ENCODE data around the gene MAG. TPM values are rescaled to one million over a fixed set of nuclear protein-coding genes. Genes with fewer than 3 reads are reported as not detected.

Gene MAG
- total and polyA plus RNA-seq, 10 of the 15 experiments (the other 5 are each of a cell fraction or from before 2014, with no cell fraction given) = 0.03 to 0.82 (median 0.17) TPM; not detected in 2

DNA sequence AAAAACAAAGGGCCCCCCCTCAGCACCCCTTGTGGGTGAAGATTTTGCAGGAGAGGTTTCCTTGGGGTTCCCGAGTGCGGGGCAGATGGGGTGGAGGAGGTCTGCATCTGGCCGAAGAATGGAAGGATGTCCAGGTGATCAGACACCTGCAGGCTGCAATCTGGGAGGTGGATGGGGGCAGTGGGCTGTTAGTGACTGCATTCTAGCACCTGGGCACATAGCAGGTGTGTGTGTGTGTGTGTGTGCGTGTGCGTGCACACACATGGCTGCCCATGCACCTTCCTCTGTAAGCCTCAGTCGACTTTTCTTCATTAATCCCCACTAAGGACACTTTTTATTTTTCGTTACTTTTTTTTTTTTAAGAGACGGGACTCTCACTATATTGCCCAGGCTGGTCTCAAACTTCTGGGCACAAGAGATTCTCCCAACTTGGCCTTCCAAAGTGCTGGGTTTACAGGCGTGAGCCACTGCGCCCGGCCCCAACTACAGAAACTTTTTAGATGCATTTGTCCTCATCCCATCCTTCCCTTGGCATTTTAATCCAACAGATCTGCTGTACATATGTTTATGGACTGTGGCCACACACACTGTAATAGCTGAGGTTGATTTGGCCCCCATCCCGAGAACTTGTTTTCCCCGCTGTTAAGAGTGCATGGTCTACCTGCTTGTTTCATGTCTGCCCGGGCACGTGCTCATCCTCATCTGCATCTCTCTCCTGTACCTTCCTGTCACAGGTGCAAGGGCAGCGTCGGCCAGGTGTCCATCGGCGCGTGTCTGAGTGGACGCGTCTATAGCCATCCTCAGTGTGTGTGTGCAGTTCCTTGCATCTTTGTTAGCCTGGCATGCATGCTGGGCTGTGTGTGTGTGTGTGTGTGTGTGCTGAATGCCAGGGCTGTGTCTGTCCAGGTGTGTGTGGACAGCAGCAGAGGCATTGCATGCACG, 731 bp downstream of the MAG start:
- no peak overlapping the region for H3K4me3 ChIP-seq
- in situ Hi-C loops (cut with MboI) (no loop called here), intact Hi-C loops (cut with micrococcal nuclease; ENCODE audit: unreplicated experiment) (no loop called here)
- H3K4me1 ChIP-seq (ENCODE audit: control insufficient read depth, insufficient read depth, low read length) = peaks cover 23% of the 10 kb centered on the region
- no peak overlapping the region for H2AFZ ChIP-seq (ENCODE audit: control insufficient read depth, low read depth, low read length)
- no peak overlapping the region for H3K4me2 ChIP-seq (ENCODE audit: control insufficient read depth, insufficient read depth)
- H3K27me3 ChIP-seq (replicated peaks in 1 of 2; ENCODE audit: control insufficient read depth in 2 of 2, insufficient read depth in 2 of 2, low read length in 1 of 2) = no peaks in the 10 kb centered on the region; a peak in 1 of 4 replicates
- SMC1A ChIA-PET (ENCODE audit: uncharacterized antibody, unreplicated experiment) = no interaction called here
- H3K9ac ChIP-seq (ENCODE audit: control insufficient read depth, insufficient read depth, low read length) = no peak overlapping the region
- RAD21 ChIA-PET (ENCODE audit: unreplicated experiment) = no interaction called here
- 45% methylated on average over 22 of the region's 23 CpGs for WGBS (ENCODE audit: insufficient coverage, insufficient replicate concordance, low lambda C conversion rate, missing lambda C conversion rate)
- H3K9me3 ChIP-seq (replicated peaks; ENCODE audit: control insufficient read depth, insufficient read depth, low read length) = no peaks in the 10 kb centered on the region
- CTCF ChIA-PET = no interaction called here
- no peak for DNase-seq (ENCODE audit: low read depth, low spot score)
- H3K36me3 ChIP-seq (ENCODE audit: control insufficient read depth in 2 of 2, insufficient read depth in 2 of 2, low read length in 1 of 2) = no peaks in the 10 kb centered on the region
- no peaks in the 10 kb centered on the region for H3K79me2 ChIP-seq (ENCODE audit: control insufficient read depth, insufficient read depth, low read length)
- TF ChIP-seq ZNF24 (IDR thresholded peaks at IDR 0.05) = no peak
- TF ChIP-seq ZZZ3 (IDR thresholded peaks at IDR 0.05; ENCODE audit: control insufficient read depth, insufficient read length, low read depth) = no peak
- no TSS peak for BruUV-seq (replicated peaks)
- no peak for ATAC-seq
- H4K20me1 ChIP-seq (ENCODE audit: control insufficient read depth, insufficient read depth) = no peaks in the 10 kb centered on the region
- H3K27ac ChIP-seq (ENCODE audit: control insufficient read depth, insufficient read depth) = no peak overlapping the region
- POLR2A ChIA-PET = no interaction called here
- FAIRE-seq = no peak

DNA sequence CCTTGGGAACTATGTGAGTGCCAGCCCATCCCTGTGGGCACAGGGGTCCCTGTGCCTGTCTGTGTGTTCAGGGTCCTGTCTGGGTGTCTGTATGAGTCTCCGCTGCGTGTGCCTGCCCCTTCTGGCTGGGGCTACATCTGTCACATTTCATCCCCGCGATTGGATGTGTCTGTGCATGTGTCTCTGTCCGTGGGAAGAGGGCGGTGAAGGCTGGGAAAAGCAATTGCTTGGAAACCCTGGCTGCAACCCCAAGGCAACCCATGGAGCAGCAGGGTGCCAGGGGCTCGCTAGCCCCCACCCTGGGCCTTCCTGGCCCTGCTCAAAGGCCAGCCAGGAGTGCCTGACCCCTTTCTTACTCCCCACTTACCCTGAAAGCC, 1.4 kb downstream of the MAG start:
- Histone ChIP-seq H3K9me3 (replicated peaks; ENCODE audit: control insufficient read depth, insufficient read depth, low read length) (no peaks in the 10 kb centered on the region), H2AFZ (ENCODE audit: control insufficient read depth, low read depth, low read length) (no peak overlapping the region), H3K4me1 (ENCODE audit: control insufficient read depth, insufficient read depth, low read length) (peaks cover 26% of the 10 kb centered on the region), H3K9ac (ENCODE audit: control insufficient read depth, insufficient read depth, low read length) (no peak overlapping the region), H3K36me3 (ENCODE audit: control insufficient read depth in 2 of 2, insufficient read depth in 2 of 2, low read length in 1 of 2) (no peaks in the 10 kb centered on the region), H3K79me2 (ENCODE audit: control insufficient read depth, insufficient read depth, low read length) (no peaks in the 10 kb centered on the region), H3K27me3 (replicated peaks in 1 of 2; ENCODE audit: control insufficient read depth in 2 of 2, insufficient read depth in 2 of 2, low read length in 1 of 2) (no peaks in the 10 kb centered on the region; a peak in 1 of 4 replicates), H4K20me1 (ENCODE audit: control insufficient read depth, insufficient read depth) (no peaks in the 10 kb centered on the region), H3K4me2 (ENCODE audit: control insufficient read depth, insufficient read depth) (no peak overlapping the region), H3K27ac (ENCODE audit: control insufficient read depth, insufficient read depth) (no peak overlapping the region), H3K4me3 (no peak overlapping the region)
- CTCF ChIA-PET = no interaction called here
- SMC1A ChIA-PET (ENCODE audit: uncharacterized antibody, unreplicated experiment) = no interaction called here
- BruUV-seq (replicated peaks) = no TSS peak
- RAD21 ChIA-PET (ENCODE audit: unreplicated experiment) = no interaction called here
- intact Hi-C loops (cut with micrococcal nuclease; ENCODE audit: unreplicated experiment) = no loop called here
- POLR2A ChIA-PET = no interaction called here
- WGBS (ENCODE audit: insufficient coverage, insufficient replicate concordance, low lambda C conversion rate, missing lambda C conversion rate) = 61% methylated on average over 7 of the region's 7 CpGs
- DNase-seq (ENCODE audit: low read depth, low spot score) = no peak
- in situ Hi-C loops (cut with MboI) = no loop called here
- no peak for ATAC-seq
- FAIRE-seq = no peak
- TF ChIP-seq HCFC1 (IDR thresholded peaks at IDR 0.05; ENCODE audit: low read length) (no peak), MYC (IDR thresholded peaks at IDR 0.05; ENCODE audit: insufficient read depth, insufficient read length, insufficient replicate concordance, low read length, severe bottlenecking) (no peak), SPI1 (IDR thresholded peaks at IDR 0.05; ENCODE audit: borderline replicate concordance, insufficient read depth, low read depth, low read length) (no peak), TARDBP (IDR thresholded peaks at IDR 0.05; ENCODE audit: borderline replicate concordance) (no peak), NFXL1 (IDR thresholded peaks at IDR 0.05; ENCODE audit: borderline replicate concordance) (no peak), NR2C2 (IDR thresholded peaks at IDR 0.05; ENCODE audit: borderline replicate concordance, control insufficient read depth, insufficient read length, low read depth) (no peak), CBX5 (IDR thresholded peaks at IDR 0.05; ENCODE audit: low read depth) (no peak), RELA (IDR thresholded peaks at IDR 0.05; ENCODE audit: borderline replicate concordance, partially characterized antibody) (no peak)
- TF ChIP-seq, protein P1, sequence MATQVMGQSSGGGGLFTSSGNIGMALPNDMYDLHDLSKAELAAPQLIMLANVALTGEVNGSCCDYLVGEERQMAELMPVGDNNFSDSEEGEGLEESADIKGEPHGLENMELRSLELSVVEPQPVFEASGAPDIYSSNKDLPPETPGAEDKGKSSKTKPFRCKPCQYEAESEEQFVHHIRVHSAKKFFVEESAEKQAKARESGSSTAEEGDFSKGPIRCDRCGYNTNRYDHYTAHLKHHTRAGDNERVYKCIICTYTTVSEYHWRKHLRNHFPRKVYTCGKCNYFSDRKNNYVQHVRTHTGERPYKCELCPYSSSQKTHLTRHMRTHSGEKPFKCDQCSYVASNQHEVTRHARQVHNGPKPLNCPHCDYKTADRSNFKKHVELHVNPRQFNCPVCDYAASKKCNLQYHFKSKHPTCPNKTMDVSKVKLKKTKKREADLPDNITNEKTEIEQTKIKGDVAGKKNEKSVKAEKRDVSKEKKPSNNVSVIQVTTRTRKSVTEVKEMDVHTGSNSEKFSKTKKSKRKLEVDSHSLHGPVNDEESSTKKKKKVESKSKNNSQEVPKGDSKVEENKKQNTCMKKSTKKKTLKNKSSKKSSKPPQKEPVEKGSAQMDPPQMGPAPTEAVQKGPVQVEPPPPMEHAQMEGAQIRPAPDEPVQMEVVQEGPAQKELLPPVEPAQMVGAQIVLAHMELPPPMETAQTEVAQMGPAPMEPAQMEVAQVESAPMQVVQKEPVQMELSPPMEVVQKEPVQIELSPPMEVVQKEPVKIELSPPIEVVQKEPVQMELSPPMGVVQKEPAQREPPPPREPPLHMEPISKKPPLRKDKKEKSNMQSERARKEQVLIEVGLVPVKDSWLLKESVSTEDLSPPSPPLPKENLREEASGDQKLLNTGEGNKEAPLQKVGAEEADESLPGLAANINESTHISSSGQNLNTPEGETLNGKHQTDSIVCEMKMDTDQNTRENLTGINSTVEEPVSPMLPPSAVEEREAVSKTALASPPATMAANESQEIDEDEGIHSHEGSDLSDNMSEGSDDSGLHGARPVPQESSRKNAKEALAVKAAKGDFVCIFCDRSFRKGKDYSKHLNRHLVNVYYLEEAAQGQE (IDR thresholded peaks at IDR 0.05; ENCODE audit: low read depth, low read length) = no peak

Data from GM12878 (cell line).